Parathyroid adenoma (tissue), 2 donors: ENCODE results near the gene NKG7.

ENCODE experiments used
- H2AFZ ChIP-seq: fragments of 300-600 bp; sonication (generic); one replicate; pipeline ENCODE4 v1.7.0; 2017; ENCODE audit warnings: antibody characterized with exemption, mild to moderate bottlenecking
- H3K27ac ChIP-seq: fragments of 300-600 bp; sonication (generic); one replicate; pipeline ENCODE4 v1.7.0; 2017
- H3K27me3 ChIP-seq: fragments of 300-600 bp; sonication (generic); one replicate; pipeline ENCODE4 v1.7.0; 2017; ENCODE audit warnings: low read length; ENCODE audit not compliant: control insufficient read depth, insufficient read depth
- H3K36me3 ChIP-seq: fragments of 300-600 bp; sonication (generic); one replicate; pipeline ENCODE4 v1.7.0; 2017; ENCODE audit warnings: low read length; ENCODE audit not compliant: control insufficient read depth, insufficient read depth
- H3K4me1 ChIP-seq: fragments of 300-600 bp; sonication (generic); one replicate; pipeline ENCODE4 v1.7.0; 2017; ENCODE audit warnings: control low read depth
- H3K4me2 ChIP-seq: fragments of 300-600 bp; sonication (generic); one replicate; pipeline ENCODE4 v1.7.0; 2017; ENCODE audit warnings: low read length
- H3K4me3 ChIP-seq: fragments of 300-600 bp; sonication (generic); one replicate; pipeline ENCODE4 v1.7.0; 2017; ENCODE audit warnings: low read depth, low read length
- H3K79me2 ChIP-seq: fragments of 300-600 bp; sonication (generic); one replicate; pipeline ENCODE4 v1.7.0; 2017; ENCODE audit warnings: control low read depth
- H3K9ac ChIP-seq: fragments of 300-600 bp; sonication (generic); one replicate; pipeline ENCODE4 v1.7.0; 2017; ENCODE audit warnings: mild to moderate bottlenecking
- H3K9me3 ChIP-seq: fragments of 300-600 bp; sonication (generic); one replicate; pipeline ENCODE4 v1.7.0; 2017; ENCODE audit warnings: low read length; ENCODE audit not compliant: control insufficient read depth
- CTCF ChIP-seq: fragments of 300-600 bp; sonication (generic); IDR thresholded peaks from one replicate; pipeline ENCODE4 v1.7.0; 2017; ENCODE audit warnings: antibody characterized with exemption, mild to moderate bottlenecking
- donor health status: primary hyperparathyroidism.

The NKG7 gene

GRCh38 chr19:51365965-51366388, 6.5 kb downstream of the NKG7 start, which contains the start of gene ETFB:
Gene ETFB (minus strand): TSS chr19:51366388. CDS start chr19:51366326, 62 bp downstream.
- H3K27me3 ChIP-seq = no peaks in the 10 kb centered on the region
- H3K79me2 ChIP-seq = peaks cover 20% of the 10 kb centered on the region
- no peaks in the 10 kb centered on the region for H3K9me3 ChIP-seq
- H3K4me1 ChIP-seq = peaks cover 10% of the 10 kb centered on the region
- H3K27ac ChIP-seq = peak within 1 kb of the TSS; percentile 98
- peak within 1 kb of the TSS; percentile 97 for H3K4me3 ChIP-seq
- no peak for TF ChIP-seq CTCF
- no peaks in the 10 kb centered on the region for H3K36me3 ChIP-seq
- peak within 1 kb of the TSS; percentile 100 for H2AFZ ChIP-seq
- peak within 1 kb of the TSS; percentile 100 for H3K4me2 ChIP-seq
- H3K9ac ChIP-seq = peak within 1 kb of the TSS; percentile 95

GRCh38 chr19:51365211-51365964, 7.1 kb downstream of the NKG7 start:
- Histone ChIP-seq H2AFZ (peak overlapping the region; percentile 100), H3K27me3 (no peaks in the 10 kb centered on the region), H3K4me3 (peak overlapping the region; percentile 97), H3K9ac (peak overlapping the region; percentile 58), H3K27ac (peak overlapping the region; percentile 98), H3K9me3 (no peaks in the 10 kb centered on the region), H3K79me2 (peaks cover 22% of the 10 kb centered on the region), H3K4me1 (peaks cover 10% of the 10 kb centered on the region), H3K4me2 (peak overlapping the region; percentile 99), H3K36me3 (no peaks in the 10 kb centered on the region)
- no peak for TF ChIP-seq CTCF

- H3K4me2 ChIP-seq = no peak overlapping the region
- no peak overlapping the region for H2AFZ ChIP-seq
- H3K79me2 ChIP-seq = peaks cover 22% of the 10 kb centered on the region
- H3K9ac ChIP-seq = no peak overlapping the region
- TF ChIP-seq CTCF = no peak
- H3K27me3 ChIP-seq = no peaks in the 10 kb centered on the region
- no peak overlapping the region for H3K27ac ChIP-seq
- peaks cover 10% of the 10 kb centered on the region for H3K4me1 ChIP-seq
- H3K9me3 ChIP-seq = no peaks in the 10 kb centered on the region
- H3K36me3 ChIP-seq = no peaks in the 10 kb centered on the region
- H3K4me3 ChIP-seq = no peak overlapping the region
These were observed 8.0 kb downstream of the NKG7 start for GRCh38 chr19:51364200-51365106.

GRCh38 chr19:51361239-51361638, 11.2 kb downstream of the NKG7 start:
- Histone ChIP-seq H3K27me3 (no peaks in the 10 kb centered on the region), H3K9me3 (no peaks in the 10 kb centered on the region), H3K4me1 (peaks cover 6% of the 10 kb centered on the region), H3K79me2 (peaks cover 25% of the 10 kb centered on the region), H3K9ac (no peak overlapping the region), H3K36me3 (no peaks in the 10 kb centered on the region), H2AFZ (no peak overlapping the region), H3K4me3 (no peak overlapping the region), H3K27ac (no peak overlapping the region), H3K4me2 (no peak overlapping the region)
- no peak for TF ChIP-seq CTCF
